GM12878 (cell line): ENCODE data around the gene AAGAB. TPM values are rescaled to one million over a fixed set of nuclear protein-coding genes. Genes with fewer than 3 reads are reported as not detected.

ENCODE experiments used
- ATAC-seq: fragments of 200-7000 bp; cut with Tn5 transposase; 3 replicates; pipeline ENCODE4 v1.9.1; 2020; ENCODE audit warnings: mild to moderate bottlenecking, moderate library complexity
- BruUV-seq: library from RNA; stranded (reverse); fragments of 400-500 nt; replicated peaks from 2 replicates; lab custom pipeline; 2021; lab: Mats Ljungman, UMichigan
- CTCF ChIA-PET: fragments of 300-600 bp; sonication (Branson Sonifier 250); formaldehyde crosslinking; extraction: SDS; loops from one replicate; lab custom pipeline; 2021; ENCODE audit warnings: inconsistent platforms; lab: Yijun Ruan, JAX
- POLR2A ChIA-PET: fragments of 350-600 bp; formaldehyde crosslinking; extraction: SDS; loops from one replicate; lab custom pipeline; 2021; ENCODE audit warnings: inconsistent platforms; lab: Charles Lee
- RAD21 ChIA-PET: fragments of 300-600 bp; sonication (Branson Sonifier 250); formaldehyde crosslinking; loops from one replicate; lab custom pipeline; 2023; ENCODE audit warnings: antibody characterized with exemption; ENCODE audit not compliant: unreplicated experiment; lab: Charles Lee
- SMC1A ChIA-PET: fragments of 300-600 bp; sonication (Branson Sonifier 250); formaldehyde crosslinking; loops from one replicate; lab custom pipeline; 2023; ENCODE audit not compliant: unreplicated experiment, uncharacterized antibody; lab: Charles Lee
- DNase-seq: peaks from one replicate; pipeline ENCODE4 v3.0.0-alpha.2; 2011; ENCODE audit warnings: low read depth, low spot score
- FAIRE-seq: peaks from 3 replicates; lab custom pipeline; 2011; peaks lifted over from hg19 to GRCh38; lab: Jason Lieb, UNC
- H2AFZ ChIP-seq: 2 replicates; pipeline ENCODE4 v1.6.0; 2011; ENCODE audit warnings: low read depth, low read length, control low read depth; ENCODE audit not compliant: control insufficient read depth
- H3K27ac ChIP-seq: 2 replicates; pipeline ENCODE4 v1.5.1; 2011; ENCODE audit warnings: control low read depth; ENCODE audit not compliant: control insufficient read depth, insufficient read depth
- H3K27me3 ChIP-seq, 2 experiments: replicated peaks in 1 of 2; 2 replicates each; pipeline versions ENCODE4 v1.6.0 to v1.6.1; 2011; ENCODE audit warnings: low read length in 1 of 2; ENCODE audit not compliant: control insufficient read depth in 2 of 2, insufficient read depth in 2 of 2
- H3K36me3 ChIP-seq, 2 experiments: 2 replicates each; pipeline ENCODE4 v1.5.1; 2011; ENCODE audit warnings: low read length in 1 of 2; ENCODE audit not compliant: control insufficient read depth in 2 of 2, insufficient read depth in 2 of 2
- H3K4me1 ChIP-seq: 2 replicates; pipeline ENCODE4 v1.6.1; 2011; ENCODE audit warnings: mild to moderate bottlenecking, low read length, moderate library complexity, mixed read lengths; ENCODE audit not compliant: control insufficient read depth, insufficient read depth
- H3K4me2 ChIP-seq: 2 replicates; pipeline ENCODE4 v1.6.0; 2011; ENCODE audit warnings: control low read depth; ENCODE audit not compliant: control insufficient read depth, insufficient read depth
- H3K4me3 ChIP-seq: fragments of 200-600 bp; sonication (generic); 2 replicates; pipeline ENCODE4 v1.5.1; 2016
- H3K79me2 ChIP-seq: 2 replicates; pipeline ENCODE4 v1.6.0; 2011; ENCODE audit warnings: low read length; ENCODE audit not compliant: control insufficient read depth, insufficient read depth
- H3K9ac ChIP-seq: 2 replicates; pipeline ENCODE4 v1.8.0; 2011; ENCODE audit warnings: low read length, control low read depth, mixed read lengths; ENCODE audit not compliant: control insufficient read depth, insufficient read depth
- H3K9me3 ChIP-seq: replicated peaks from 3 replicates; pipeline ENCODE4 v1.5.1; 2011; ENCODE audit warnings: mild to moderate bottlenecking, low read length; ENCODE audit not compliant: control insufficient read depth, insufficient read depth
- H4K20me1 ChIP-seq: 2 replicates; pipeline ENCODE4 v1.6.0; 2011; ENCODE audit not compliant: control insufficient read depth, insufficient read depth
- BACH1 ChIP-seq: fragments of 450-650 bp; IDR thresholded peaks from 2 replicates; pipeline ENCODE4 v1.6.1; 2017; ENCODE audit warnings: mild to moderate bottlenecking, borderline replicate concordance
- EP300 ChIP-seq, 2 experiments: fragments of 150-350 bp in 1 of 2; IDR thresholded peaks; 2 replicates each; pipeline ENCODE4 v1.6.1; 2011 to 2012; ENCODE audit warnings: low read depth in 2 of 2, low read length in 2 of 2, borderline replicate concordance in 1 of 2, improper control_type of control experiment in 1 of 2, inconsistent platforms in 1 of 2; ENCODE audit not compliant: control insufficient read depth in 1 of 2
- ESRRA ChIP-seq: IDR thresholded peaks from 2 replicates; pipeline ENCODE4 v1.6.1; 2012; ENCODE audit warnings: mild to moderate bottlenecking, low read length, improper control_type of control experiment
- FOS ChIP-seq: IDR thresholded peaks from 3 replicates; pipeline ENCODE4 v1.6.1; 2011; ENCODE audit warnings: borderline replicate concordance; ENCODE audit not compliant: insufficient read length; ENCODE audit errors: extremely low read depth
- KDM1A ChIP-seq: fragments of 200-600 bp; sonication (generic); IDR thresholded peaks from 2 replicates; pipeline ENCODE4 v1.6.1; 2016; ENCODE audit warnings: borderline replicate concordance
- PML ChIP-seq: IDR thresholded peaks from 2 replicates; pipeline ENCODE4 v1.6.1; 2012; ENCODE audit warnings: low read length, inconsistent platforms
- POLR2A ChIP-seq: IDR thresholded peaks from 2 replicates; pipeline ENCODE4 v1.6.1; 2011; ENCODE audit warnings: low read depth, mild to moderate bottlenecking, low read length
- RFX5 ChIP-seq: IDR thresholded peaks from 2 replicates; pipeline ENCODE4 v1.6.1; 2011; ENCODE audit warnings: low read depth, low read length, improper control_type of control experiment
- TBL1XR1 ChIP-seq: IDR thresholded peaks from 2 replicates; pipeline ENCODE4 v1.6.1; 2012; ENCODE audit warnings: low read depth, low read length, improper control_type of control experiment
- TCF7 ChIP-seq: IDR thresholded peaks from 2 replicates; pipeline ENCODE4 v1.6.1; 2014; ENCODE audit warnings: antibody characterized with exemption, borderline replicate concordance
- YBX1 ChIP-seq: fragments of 450-650 bp; IDR thresholded peaks from 2 replicates; pipeline ENCODE4 v1.6.1; 2016; ENCODE audit warnings: antibody characterized with exemption
- ZNF24 ChIP-seq: fragments of 450-650 bp; IDR thresholded peaks from 2 replicates; pipeline ENCODE4 v1.6.1; 2017; ENCODE audit warnings: antibody characterized with exemption, mild to moderate bottlenecking
- ZZZ3 ChIP-seq: IDR thresholded peaks from 2 replicates; pipeline ENCODE4 v1.6.1; 2011; ENCODE audit warnings: low read depth; ENCODE audit not compliant: control insufficient read depth, insufficient read length
- WGBS: methylation state at CpG from one replicate; pipeline ENCODE4 v1.1.6; 2016; ENCODE audit warnings: low lambda C conversion rate; ENCODE audit not compliant: insufficient replicate concordance, insufficient coverage; ENCODE audit errors: missing lambda C conversion rate; 5-methylcytosine and 5-hydroxymethylcytosine counted together
- in situ Hi-C: fragments of 300-500 bp; cut with MboI; formaldehyde crosslinking; loops from 9 replicates; pipeline ENCODE4 v1.14.3; 2018; ENCODE audit warnings: mixed read lengths
- intact Hi-C: fragments of 100-400 bp; cut with micrococcal nuclease; formaldehyde crosslinking; loops from one replicate; pipeline ENCODE4 v1.14.2; 2022; ENCODE audit not compliant: unreplicated experiment
- polyA plus RNA-seq, 11 experiments: library from polyadenylated mRNA; depleted of rRNA in 4 of 11; unstranded in 6 of 11; stranded (reverse) in 5 of 11; fragments of >200 nt; fragmentation: Nextera tagmentation in 4 of 11; fragmentation: Illumina TruSeq in 1 of 11; extraction: Ambion mirVana in 4 of 11; extraction: Trizol in 1 of 11; gene quantifications; 1 replicate in 1 of 11; 2 replicates in 10 of 11; pipeline versions ENCODE4 v1.2.1 to v1.2.3, GENCODE V29; 2011 to 2016; ENCODE audit warnings: inconsistent platforms in 2 of 11, missing spikeins in 2 of 11, low read depth in 1 of 11
- total RNA-seq, 4 experiments: library from RNA; depleted of rRNA in 3 of 4; stranded (reverse); fragments of >200 nt in 3 of 4; fragmentation: Illumina TruSeq in 1 of 4; extraction: Trizol in 1 of 4; gene quantifications; 2 replicates each; pipeline versions ENCODE4 v1.2.1 to v1.2.3, GENCODE V29; 2013 to 2021

Gene AAGAB
- total and polyA plus RNA-seq, 10 of the 15 experiments (the other 5 are each of a cell fraction or from before 2014, with no cell fraction given), result 11.4 to 62.3 (median 38.0) TPM

DNA sequence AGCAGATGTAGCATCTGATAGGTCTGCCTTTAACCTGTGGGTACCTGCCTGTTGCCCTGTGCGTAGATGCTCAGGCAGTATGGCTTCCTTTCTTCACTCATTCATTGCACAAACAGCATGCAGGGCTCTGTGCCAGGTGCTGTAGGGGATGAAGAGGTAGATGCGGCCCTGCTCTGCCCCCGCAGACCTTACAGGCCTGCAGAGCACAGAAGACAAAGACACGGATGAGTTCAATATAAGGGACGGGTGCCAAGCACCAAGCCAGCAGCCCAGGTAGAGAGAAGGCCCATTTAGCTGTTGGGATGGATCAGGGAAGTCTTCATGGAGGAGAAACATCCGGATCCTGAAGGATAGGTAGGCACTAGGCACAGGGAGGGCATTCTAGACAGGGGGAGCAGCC, 69.4 kb downstream of the AAGAB start:
- 82% methylated on average over 6 of the region's 6 CpGs for WGBS

GRCh38 chr15:67184208-67184925, 70.1 kb downstream of the AAGAB start:
- WGBS, result 94% methylated on average over 18 of the region's 18 CpGs
- DNase-seq (no peak), ATAC-seq (no peak), FAIRE-seq (no peak)
- H3K4me2 ChIP-seq, result no peak overlapping the region
- no peak overlapping the region for H2AFZ ChIP-seq
- H3K4me3 ChIP-seq, result no peak overlapping the region
- no peak overlapping the region for H3K27ac ChIP-seq
- ChIA-PET SMC1A (no interaction called here), RAD21 (interaction anchor here (1.2 kb wide), 1 partner anchor 83 kb away, joined by 4 read pairs; no protein-coding TSS in a partner anchor), POLR2A (no interaction called here), CTCF (interaction anchor here (1.1 kb wide), 1 partner anchor 239 kb away, joined by 4 read pairs; no protein-coding TSS in a partner anchor)
- H3K9me3 ChIP-seq, result no peaks in the 10 kb centered on the region
- in situ Hi-C loops, result no loop called here
- peaks cover 23 to 44% of the 10 kb centered on the region in 2 experiments for H3K36me3 ChIP-seq
- H4K20me1 ChIP-seq, result no peaks in the 10 kb centered on the region
- intact Hi-C loops, result no loop called here
- no TSS peak for BruUV-seq
- TF ChIP-seq ZZZ3 (no peak), ESRRA (no peak), TBL1XR1 (no peak), RFX5 (no peak), EP300 (IDR thresholded peaks at IDR 0.05; ENCODE audit: borderline replicate concordance in 1 of 2, control insufficient read depth in 1 of 2, low read depth in 2 of 2, low read length in 2 of 2) (no peak), PML (no peak), YBX1 (no peak), BACH1 (no peak), TCF7 (no peak), FOS (no peak), KDM1A (no peak)
- H3K27me3 ChIP-seq, result no peaks in the 10 kb centered on the region
- no peaks in the 10 kb centered on the region for H3K79me2 ChIP-seq
- no peak overlapping the region for H3K9ac ChIP-seq
- H3K4me1 ChIP-seq, result no peaks in the 10 kb centered on the region; the same call in 1 of the 2 replicates

More for the DNA sequence above, 69.4 kb downstream of the AAGAB start:
- in situ Hi-C loops (no loop called here), intact Hi-C loops (no loop called here)
- CTCF ChIA-PET, result no interaction called here
- Histone ChIP-seq H3K27me3 (no peaks in the 10 kb centered on the region), H3K4me1 (no peaks in the 10 kb centered on the region; the same call in 1 of the 2 replicates), H4K20me1 (no peaks in the 10 kb centered on the region), H2AFZ (no peak overlapping the region), H3K9me3 (no peaks in the 10 kb centered on the region), H3K79me2 (no peaks in the 10 kb centered on the region), H3K4me3 (no peak overlapping the region), H3K9ac (no peak overlapping the region), H3K27ac (no peak overlapping the region), H3K36me3 (peaks cover 25 to 43% of the 10 kb centered on the region in 2 experiments), H3K4me2 (no peak overlapping the region)
- SMC1A ChIA-PET, result interaction anchor here (1.2 kb wide), 1 partner anchor 247 kb away, joined by 4 read pairs; no protein-coding TSS in a partner anchor
- ATAC-seq (no peak), FAIRE-seq (no peak), DNase-seq (no peak)
- BruUV-seq, result no TSS peak
- POLR2A ChIA-PET, result no interaction called here
- TF ChIP-seq ZNF24, result no peak
- TF ChIP-seq POLR2A, result peak; percentile 9; the same call in 1 of the 2 replicates
- RAD21 ChIA-PET, result no interaction called here
